H1 (cell line): Measurements from ENCODE around the gene DGKD. TPM values are rescaled to one million over a fixed set of nuclear protein-coding genes. Genes with fewer than 3 reads are reported as not detected.

Source experiments
- CTCF ChIA-PET: fragments of 300-600 bp; sonication (Branson Sonifier 250); formaldehyde crosslinking; loops from one replicate; lab custom pipeline; 2021; ENCODE audit not compliant: partially characterized antibody; lab: Charles Lee
- POLR2A ChIA-PET: fragments of 300-600 bp; sonication (Branson Sonifier 250); formaldehyde crosslinking; loops from one replicate; lab custom pipeline; 2021; ENCODE audit warnings: inconsistent platforms; ENCODE audit not compliant: partially characterized antibody; lab: Charles Lee
- DNase-seq, 2 experiments: peaks; one replicate each; pipeline versions ENCODE4 v3.0.0 to v3.0.0-alpha.2; 2010 to 2022; ENCODE audit warnings: low spot score in 2 of 2, low read depth in 1 of 2, mixed read lengths in 1 of 2
- FAIRE-seq: peaks from 2 replicates; lab custom pipeline; 2011; peaks lifted over from hg19 to GRCh38; lab: Jason Lieb, UNC
- H2AFZ ChIP-seq: 2 replicates; pipeline ENCODE4 v1.8.1; 2012; ENCODE audit warnings: low read length, inconsistent platforms
- H2AK5ac ChIP-seq: 2 replicates; pipeline ENCODE4 v1.6.1; 2013; ENCODE audit warnings: low read depth, low read length
- H2BK120ac ChIP-seq: replicated peaks from 2 replicates; pipeline ENCODE3; 2013; ENCODE audit warnings: low read depth, low read length, inconsistent platforms
- H2BK12ac ChIP-seq: 2 replicates; pipeline ENCODE4 v1.6.1; 2013; ENCODE audit warnings: low read depth, low read length
- H2BK15ac ChIP-seq: 2 replicates; pipeline ENCODE4 v1.6.1; 2013; ENCODE audit warnings: low read length
- H2BK20ac ChIP-seq: 2 replicates; pipeline ENCODE4 v1.6.1; 2013; ENCODE audit warnings: low read length
- H2BK5ac ChIP-seq: 2 replicates; pipeline ENCODE4 v1.6.1; 2013; ENCODE audit warnings: low read depth, low read length
- H3K14ac ChIP-seq: 2 replicates; pipeline ENCODE4 v1.6.1; 2013; ENCODE audit warnings: inconsistent platforms; ENCODE audit not compliant: insufficient read length
- H3K18ac ChIP-seq: 2 replicates; pipeline ENCODE4 v1.6.1; 2013; ENCODE audit warnings: low read length; ENCODE audit errors: extremely low read depth
- H3K23ac ChIP-seq: 2 replicates; pipeline ENCODE4 v1.6.1; 2013; ENCODE audit warnings: inconsistent platforms; ENCODE audit not compliant: insufficient read length
- H3K23me2 ChIP-seq: 2 replicates; pipeline ENCODE4 v1.6.1; 2013; ENCODE audit warnings: low read depth, low read length
- H3K27ac ChIP-seq: 2 replicates; pipeline ENCODE4 v1.6.1; 2011; ENCODE audit warnings: low read depth, low read length, inconsistent platforms
- H3K27me3 ChIP-seq, 4 experiments: replicated peaks in 1 of 4; 1 replicate in 1 of 4; 2 replicates in 3 of 4; pipeline versions ENCODE4 v1.6.1 to v1.8.1; 2011 to 2013; ENCODE audit warnings: low read length in 3 of 4, mild to moderate bottlenecking in 3 of 4, inconsistent platforms in 2 of 4, mixed read lengths in 2 of 4, moderate library complexity in 1 of 4; ENCODE audit not compliant: control insufficient read depth in 3 of 4, insufficient read depth in 3 of 4; ENCODE audit errors: extremely low read depth in 1 of 4
- H3K36me3 ChIP-seq, 4 experiments: 2 replicates each; pipeline versions ENCODE4 v1.6.1 to v1.8.1; 2011 to 2013; ENCODE audit warnings: mild to moderate bottlenecking in 4 of 4, low read length in 3 of 4, moderate library complexity in 2 of 4, control low read depth in 1 of 4, inconsistent platforms in 1 of 4; ENCODE audit not compliant: insufficient read depth in 4 of 4, control insufficient read depth in 2 of 4
- H3K4ac ChIP-seq: replicated peaks from 2 replicates; pipeline ENCODE3; 2013; ENCODE audit warnings: low read length, low read depth, mixed read lengths, inconsistent platforms; ENCODE audit not compliant: insufficient read length
- H3K4me1 ChIP-seq, 4 experiments: replicated peaks in 1 of 4; 1 replicate in 1 of 4; 2 replicates in 3 of 4; pipeline versions ENCODE4 v1.6.1 to v1.8.1; 2011 to 2013; ENCODE audit warnings: low read length in 3 of 4, inconsistent platforms in 2 of 4, mixed read lengths in 1 of 4; ENCODE audit not compliant: insufficient read depth in 4 of 4, control insufficient read depth in 3 of 4
- H3K4me2 ChIP-seq, 2 experiments: 2 replicates each; pipeline versions ENCODE4 v1.6.1 to v1.8.1; 2011 to 2013; ENCODE audit warnings: low read depth in 2 of 2, low read length in 2 of 2, control low read depth in 1 of 2, inconsistent platforms in 1 of 2, mild to moderate bottlenecking in 1 of 2; ENCODE audit not compliant: insufficient read depth in 1 of 2
- H3K4me3 ChIP-seq, 4 experiments: fragments of 200-600, 300-600 bp in 1 of 4; sonication (generic), shearing (Covaris generic), sonication (Bioruptor Twin) in 1 of 4; 2 replicates each; pipeline versions ENCODE4 v1.5.1 to v1.8.1; 2011 to 2016; ENCODE audit warnings: low read length in 4 of 4, low read depth in 3 of 4, control low read depth in 2 of 4, inconsistent platforms in 2 of 4, mild to moderate bottlenecking in 2 of 4, mixed read lengths in 1 of 4, moderate library complexity in 1 of 4; ENCODE audit not compliant: insufficient read depth in 2 of 4; ENCODE audit errors: extremely low read depth in 1 of 4
- H3K56ac ChIP-seq: replicated peaks from 2 replicates; pipeline ENCODE3; 2013; ENCODE audit warnings: low read depth, mild to moderate bottlenecking, mixed read lengths, low read length, inconsistent platforms; ENCODE audit not compliant: insufficient read length
- H3K79me1 ChIP-seq: 2 replicates; pipeline ENCODE4 v1.6.1; 2013; ENCODE audit warnings: low read depth, low read length, control low read depth
- H3K79me2 ChIP-seq, 2 experiments: 2 replicates each; pipeline versions ENCODE4 v1.6.1 to v1.8.1; 2012 to 2013; ENCODE audit warnings: low read length in 2 of 2, mild to moderate bottlenecking in 2 of 2, inconsistent platforms in 1 of 2; ENCODE audit not compliant: insufficient read depth in 2 of 2, control insufficient read depth in 1 of 2
- H3K9ac ChIP-seq, 4 experiments: replicated peaks in 1 of 4; 1 replicate in 1 of 4; 2 replicates in 3 of 4; pipeline versions ENCODE4 v1.6.1 to v1.8.1; 2011 to 2013; ENCODE audit warnings: low read depth in 3 of 4, low read length in 3 of 4, control low read depth in 2 of 4, mild to moderate bottlenecking in 2 of 4, moderate library complexity in 2 of 4, inconsistent platforms in 1 of 4; ENCODE audit errors: extremely low read depth in 1 of 4
- H3K9me3 ChIP-seq, 2 experiments: 2 replicates each; pipeline versions ENCODE4 v1.6.1 to v1.8.1; 2012 to 2013; ENCODE audit warnings: mild to moderate bottlenecking in 2 of 2, moderate library complexity in 2 of 2, control low read depth in 1 of 2, inconsistent platforms in 1 of 2, low read depth in 1 of 2, low read length in 1 of 2, mixed read lengths in 1 of 2; ENCODE audit not compliant: insufficient read depth in 2 of 2
- H4K20me1 ChIP-seq, 2 experiments: replicated peaks in 1 of 2; 2 replicates each; pipeline versions ENCODE3 to v1.8.1; 2011 to 2013; ENCODE audit warnings: inconsistent platforms in 2 of 2, low read length in 2 of 2, mild to moderate bottlenecking in 1 of 2; ENCODE audit not compliant: insufficient read depth in 2 of 2, control insufficient read depth in 1 of 2
- H4K5ac ChIP-seq: 2 replicates; pipeline ENCODE4 v1.6.1; 2013; ENCODE audit warnings: low read length, low read depth, mixed read lengths, inconsistent platforms; ENCODE audit not compliant: insufficient read length
- H4K8ac ChIP-seq: 2 replicates; pipeline ENCODE4 v1.8.0; 2013; ENCODE audit warnings: mild to moderate bottlenecking, moderate library complexity, low read length, inconsistent platforms; ENCODE audit not compliant: insufficient read depth; ENCODE audit errors: extremely low read depth
- H4K91ac ChIP-seq: replicated peaks from 2 replicates; pipeline ENCODE3; 2013; ENCODE audit warnings: low read length, mixed read lengths, inconsistent platforms; ENCODE audit not compliant: insufficient read length
- HDAC2 ChIP-seq, 2 experiments: fragments of 300-600 bp in 1 of 2; sonication (generic) in 1 of 2; IDR thresholded peaks; 2 replicates each; pipeline ENCODE4 v1.6.1; 2011 to 2012; ENCODE audit warnings: low read depth in 2 of 2, low read length in 2 of 2, mild to moderate bottlenecking in 2 of 2, moderate library complexity in 2 of 2, borderline replicate concordance in 1 of 2, inconsistent platforms in 1 of 2
- POLR2A ChIP-seq, 2 experiments: IDR thresholded peaks; 1 replicate in 1 of 2; 2 replicates in 1 of 2; pipeline ENCODE4 v1.6.1; 2011; ENCODE audit warnings: low read depth in 2 of 2, low read length in 2 of 2, mild to moderate bottlenecking in 2 of 2; ENCODE audit errors: control extremely low read depth in 1 of 2
- TCF12 ChIP-seq: IDR thresholded peaks from 2 replicates; pipeline ENCODE4 v1.6.1; 2011; ENCODE audit warnings: low read depth, mild to moderate bottlenecking, low read length
- TEAD4 ChIP-seq: IDR thresholded peaks from 2 replicates; pipeline ENCODE4 v1.6.1; 2012; ENCODE audit warnings: low read depth, low read length, inconsistent platforms, mixed read lengths
- WGBS, 2 experiments: shearing (Covaris generic) in 1 of 2; methylation state at CpG; one replicate each; pipeline versions ENCODE4 v1.1.6 to v1.1.7; 2013 to 2015; ENCODE audit warnings: low lambda C conversion rate in 2 of 2, mixed read lengths in 2 of 2, inconsistent platforms in 1 of 2, low coverage in 1 of 2, missing lambda C conversion rate in 1 of 2; ENCODE audit not compliant: insufficient replicate concordance in 2 of 2, insufficient coverage in 1 of 2, insufficient read length in 1 of 2; ENCODE audit errors: extremely low coverage in 1 of 2, missing lambda C conversion rate in 1 of 2; 5-methylcytosine and 5-hydroxymethylcytosine counted together
- polyA plus RNA-seq, 7 experiments: library from polyadenylated mRNA; depleted of rRNA in 3 of 7; stranded (reverse) in 5 of 7; unstranded in 2 of 7; fragments of >200 nt in 5 of 7; fragments of 200-250 nt in 2 of 7; gene quantifications; 1 replicate in 5 of 7; 2 replicates in 1 of 7; 4 replicates in 1 of 7; pipeline versions ENCODE4 v1.2.1 to v1.2.3, GENCODE V29; 2011 to 2013; ENCODE audit warnings: missing spikeins in 2 of 7, mixed read lengths in 2 of 7
- total RNA-seq: library from RNA; stranded (reverse); fragmentation: NEBNext Ultra II Directional; extraction: Animal tissue kit (Norgen Biotek cat#: 25700); gene quantifications from 2 replicates; pipeline ENCODE4 v1.2.1, GENCODE V29; 2021
- TF ChIP-seq, protein P1 (sequence below): IDR thresholded peaks from 2 replicates; pipeline ENCODE4 v1.6.1; 2012; ENCODE audit warnings: low read length, inconsistent platforms

DGKD gene
- total and polyA plus RNA-seq, 2 of the 8 experiments (the other 6 are each of a cell fraction or from before 2014, with no cell fraction given): 7.7 to 30.9 TPM

DNA sequence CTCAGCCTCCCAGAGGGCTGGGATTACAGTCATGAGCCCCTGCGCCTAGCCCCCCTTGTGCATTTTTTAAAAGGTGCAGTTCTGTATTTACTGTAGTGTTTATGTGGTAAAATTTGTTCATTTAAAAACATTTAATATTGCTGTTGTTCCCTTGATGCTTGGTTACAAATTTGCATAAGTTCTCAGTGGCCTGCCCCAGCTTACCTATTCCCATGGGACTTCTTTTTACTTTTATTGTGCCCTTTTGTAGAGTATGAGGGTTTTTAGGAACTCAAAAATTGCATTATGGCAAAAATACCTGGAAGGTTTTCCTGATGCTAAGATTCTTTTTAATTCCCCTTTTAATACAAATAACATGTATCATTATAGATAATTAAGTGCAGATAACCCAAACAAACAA, 63.0 kb downstream of the DGKD start:
- Histone ChIP-seq H3K18ac (no peak overlapping the region), H3K4ac (no peak overlapping the region), H2AK5ac (no peak overlapping the region), H4K20me1 (peaks cover 0 to 2% of the 10 kb centered on the region in 2 experiments), H3K23ac (no peak overlapping the region), H3K27ac (no peak overlapping the region), H3K23me2 (peaks cover 2% of the 10 kb centered on the region; the same call in 1 of the 2 replicates), H3K4me2 (no peak overlapping the region), H3K56ac (no peak overlapping the region), H2AFZ (no peak overlapping the region), H2BK20ac (no peak overlapping the region), H3K14ac (no peak overlapping the region), H4K91ac (no peak overlapping the region), H3K4me1 (peaks cover 0 to 11% (median 6%) of the 10 kb centered on the region in 4 experiments; a peak in 6 of 7 replicates), H2BK120ac (no peak overlapping the region), H3K27me3 (no peaks in the 10 kb centered on the region), H3K79me1 (peaks cover 6% of the 10 kb centered on the region), H3K79me2 (0 out of 4 replicates have a peak, but pooled peaks cover 0 to 4% of the 10 kb centered on the region in 2 experiments), H3K4me3 (no peak overlapping the region), H3K9ac (no peak overlapping the region), H2BK15ac (no peak overlapping the region), H3K9me3 (no peaks in the 10 kb centered on the region), H4K8ac (no peak overlapping the region), H2BK5ac (no peak overlapping the region), H4K5ac (no peak overlapping the region), H2BK12ac (no peak overlapping the region), H3K36me3 (no peaks in the 10 kb centered on the region)
- ChIA-PET POLR2A (no interaction called here), CTCF (interaction anchor here (0.7 to 3.7 kb wide), 10 partner anchors 9 to 558 kb away, joined by 3 to 18 read pairs (median 3); no protein-coding TSS in a partner anchor)
- DNase-seq (no peak), FAIRE-seq (no peak)
- no peak for TF ChIP-seq TCF12
- no peak for TF ChIP-seq POLR2A (IDR thresholded peaks at IDR 0.05; ENCODE audit: control extremely low read depth in 1 of 2, low read depth in 2 of 2, low read length in 2 of 2)
- no peak for TF ChIP-seq TEAD4
- TF ChIP-seq, protein P1, sequence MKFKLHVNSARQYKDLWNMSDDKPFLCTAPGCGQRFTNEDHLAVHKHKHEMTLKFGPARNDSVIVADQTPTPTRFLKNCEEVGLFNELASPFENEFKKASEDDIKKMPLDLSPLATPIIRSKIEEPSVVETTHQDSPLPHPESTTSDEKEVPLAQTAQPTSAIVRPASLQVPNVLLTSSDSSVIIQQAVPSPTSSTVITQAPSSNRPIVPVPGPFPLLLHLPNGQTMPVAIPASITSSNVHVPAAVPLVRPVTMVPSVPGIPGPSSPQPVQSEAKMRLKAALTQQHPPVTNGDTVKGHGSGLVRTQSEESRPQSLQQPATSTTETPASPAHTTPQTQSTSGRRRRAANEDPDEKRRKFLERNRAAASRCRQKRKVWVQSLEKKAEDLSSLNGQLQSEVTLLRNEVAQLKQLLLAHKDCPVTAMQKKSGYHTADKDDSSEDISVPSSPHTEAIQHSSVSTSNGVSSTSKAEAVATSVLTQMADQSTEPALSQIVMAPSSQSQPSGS: no peak
- no peak for TF ChIP-seq HDAC2 (IDR thresholded peaks at IDR 0.05; ENCODE audit: borderline replicate concordance in 1 of 2, low read depth in 2 of 2, low read length in 2 of 2)
- 92% methylated on average over 1 of the region's 1 CpG; no CpG with 5 or more reads in 1 of the 2 experiments for WGBS, 2 experiments
